RPMI8226 (cell line): Measurements from ENCODE around the gene RMI1.
"Not testable (repeated sequence)": the region's sequence is repeated elsewhere in the genome, so short reads cannot be mapped to it uniquely, and the experiment has no call there.

ENCODE experiments used
- DNase-seq: peaks from one replicate; pipeline ENCODE4 v3.0.0-alpha.2; 2015

RMI1 gene

DNA sequence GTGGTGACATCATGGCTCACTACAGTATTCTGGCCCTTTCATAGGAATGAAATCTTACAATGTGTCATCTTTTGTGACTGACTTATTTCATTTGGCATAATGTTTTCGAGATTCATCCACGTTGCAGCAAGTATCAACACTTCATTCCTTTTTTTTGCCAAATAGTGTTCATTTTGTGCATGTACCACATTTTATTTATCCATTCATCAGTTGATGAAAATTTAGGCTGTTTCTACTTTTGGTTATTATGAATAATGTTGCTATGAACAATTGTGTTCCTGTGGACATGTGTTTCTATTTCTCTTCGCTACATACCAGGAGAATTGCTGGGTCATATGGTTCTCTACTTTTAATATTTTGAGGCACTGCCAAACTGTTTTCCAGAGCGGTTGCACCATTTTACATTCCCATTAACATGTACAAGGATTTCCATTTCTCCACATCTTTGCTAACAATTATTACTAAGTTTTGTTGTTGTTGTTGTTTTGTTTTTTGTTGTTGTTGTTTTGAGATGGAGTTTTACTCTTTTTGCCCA is 43.5 kb downstream of the RMI1 start:
- DNase-seq: no peak

DNA sequence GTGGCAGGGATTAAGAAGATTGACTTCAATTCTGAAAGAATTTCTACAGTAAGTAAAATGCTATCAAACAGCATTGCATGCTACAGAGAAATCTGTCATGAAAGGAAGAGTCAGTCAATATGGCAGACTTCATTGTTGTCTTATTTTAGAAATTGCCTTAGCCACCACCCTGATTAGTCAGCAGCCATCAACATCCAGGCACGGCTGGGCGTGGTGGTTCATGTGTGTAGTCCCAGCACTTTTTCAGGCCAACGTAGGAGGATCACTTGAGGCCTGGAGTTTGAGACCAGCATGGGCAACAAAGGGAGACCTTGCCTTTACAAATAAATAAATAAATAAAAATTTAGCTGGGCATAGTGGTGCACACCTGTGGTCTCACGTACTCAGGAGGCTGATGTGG is 46.6 kb downstream of the RMI1 start:
- no peak for DNase-seq

DNA sequence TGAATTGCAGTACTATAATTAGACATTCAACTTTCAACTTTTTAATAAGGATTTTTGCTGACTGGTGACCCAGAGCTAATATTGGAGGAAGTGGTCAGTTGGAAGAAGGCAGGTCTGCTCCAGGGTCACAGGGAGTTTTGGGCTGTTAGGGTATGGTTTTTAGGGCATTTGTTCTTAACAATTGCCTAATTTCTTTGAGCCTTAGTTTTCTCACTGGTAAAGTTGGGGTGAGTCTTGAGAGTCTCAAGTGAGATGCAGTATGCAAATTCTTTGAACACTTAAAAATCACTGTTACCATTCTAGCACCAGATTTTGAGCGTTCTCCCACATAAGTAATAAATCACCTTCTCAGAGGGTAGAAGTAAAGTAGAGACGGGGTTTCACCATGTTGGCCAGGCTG is 50.9 kb downstream of the RMI1 start:
- no peak for DNase-seq

DNA sequence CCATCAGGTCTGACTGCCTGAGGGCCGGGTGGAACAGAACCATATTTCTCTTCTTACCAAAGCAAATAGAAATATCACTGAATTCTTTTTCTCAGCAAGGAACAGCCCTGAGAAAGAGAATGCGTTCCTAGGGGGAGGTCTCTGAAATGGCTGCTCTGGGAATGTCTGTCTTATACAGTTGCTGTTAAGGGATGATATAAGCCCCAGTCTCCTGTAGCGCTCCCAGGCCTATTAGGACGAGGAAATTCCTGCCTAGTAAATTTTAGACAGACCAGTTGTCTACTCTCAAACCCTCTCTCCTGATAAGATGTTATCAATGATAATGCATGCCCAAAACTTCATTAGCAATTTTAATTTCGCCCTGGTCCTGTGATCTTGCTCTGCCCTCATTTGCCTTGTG is 61.3 kb downstream of the RMI1 start:
- DNase-seq: not testable (repeated sequence)

DNA sequence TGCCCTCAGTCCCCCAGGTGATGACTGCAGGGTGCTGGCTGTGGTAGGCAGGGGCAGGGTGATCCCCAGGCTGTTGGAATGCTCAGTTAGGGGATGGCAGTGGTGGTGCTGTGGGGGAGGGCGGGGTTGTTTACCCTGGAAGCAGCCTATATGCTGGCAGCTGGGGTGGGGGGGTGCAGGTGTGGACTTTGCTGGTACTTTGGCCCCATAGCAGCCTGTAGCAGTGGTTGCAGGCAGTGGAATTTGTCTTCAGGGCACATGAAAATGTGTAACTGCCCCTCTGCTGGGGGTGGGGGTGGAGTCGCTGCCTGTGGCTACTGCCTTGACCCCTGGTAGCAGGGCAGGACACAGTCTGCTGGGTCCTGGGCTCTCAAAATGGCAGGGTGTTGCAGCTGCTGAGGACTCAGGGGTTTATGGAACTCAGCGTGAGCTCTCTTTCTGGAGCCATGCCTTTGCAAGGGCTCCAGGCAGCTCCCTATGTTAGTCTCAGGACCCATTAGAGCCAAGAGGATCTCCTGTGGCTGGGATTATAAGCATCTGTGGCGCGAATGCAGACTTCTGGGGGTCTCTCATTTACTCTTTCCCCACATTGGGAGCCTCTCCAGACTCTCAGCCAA is 65.0 kb downstream of the RMI1 start:
- DNase-seq: no peak
